Natural killer cell (primary cell): ENCODE data around the gene METTL17. TPM values are rescaled to one million over a fixed set of nuclear protein-coding genes. Genes with fewer than 3 reads are reported as not detected.

ENCODE experiments used
- ATAC-seq, 3 donors: fragments of 150-1000 bp in 2 of 3; fragments of 200-7000 bp in 1 of 3; cut with Tn5 transposase; 1 replicate in 1 of 3; 2 replicates in 2 of 3; pipeline ENCODE4 v1.10.0; 2021; ENCODE audit warnings: mild to moderate bottlenecking in 2 of 3, moderate library complexity in 2 of 3
- DNase-seq, 2 donors: peaks; one replicate each; pipeline versions ENCODE4 v3.0.0 to v3.0.0-alpha.2; 2013 to 2021; ENCODE audit warnings: mixed read lengths in 1 of 2
- H3K27ac ChIP-seq: one replicate; pipeline ENCODE4 v1.5.1; 2013; ENCODE audit warnings: mild to moderate bottlenecking, low read length
- H3K27me3 ChIP-seq: one replicate; pipeline ENCODE4 v1.6.1; 2013; ENCODE audit warnings: low read length; ENCODE audit not compliant: control insufficient read depth, insufficient read depth
- H3K36me3 ChIP-seq: one replicate; pipeline ENCODE4 v1.6.1; 2013; ENCODE audit warnings: low read length; ENCODE audit not compliant: control insufficient read depth, insufficient read depth
- H3K4me1 ChIP-seq: one replicate; pipeline ENCODE4 v1.6.1; 2013; ENCODE audit warnings: low read length; ENCODE audit not compliant: control insufficient read depth, insufficient read depth
- H3K4me3 ChIP-seq: one replicate; pipeline ENCODE4 v1.5.1; 2013; ENCODE audit warnings: low read length
- H3K9me3 ChIP-seq: one replicate; pipeline ENCODE4 v1.6.1; 2013; ENCODE audit warnings: low read length; ENCODE audit not compliant: control insufficient read depth, insufficient read depth
- H3K27ac Mint-ChIP-seq, 2 donors: one replicate each; pipeline ENCODE4 v1.8.0; 2022; ENCODE audit warnings: mild to moderate bottlenecking in 2 of 2, mixed read lengths in 2 of 2, moderate library complexity in 1 of 2
- H3K27me3 Mint-ChIP-seq, 2 donors: one replicate each; pipeline ENCODE4 v1.8.0; 2022; ENCODE audit warnings: low read depth in 2 of 2, mixed read lengths in 2 of 2
- H3K36me3 Mint-ChIP-seq: one replicate; pipeline ENCODE4 v1.8.0; 2022; ENCODE audit warnings: mixed read lengths
- H3K4me1 Mint-ChIP-seq, 2 donors: one replicate each; pipeline ENCODE4 v1.8.0; 2022; ENCODE audit warnings: mixed read lengths in 2 of 2
- H3K4me3 Mint-ChIP-seq: one replicate; pipeline ENCODE4 v1.8.0; 2022; ENCODE audit warnings: mild to moderate bottlenecking, moderate library complexity, mixed read lengths
- H3K9me3 Mint-ChIP-seq, 2 donors: one replicate each; pipeline ENCODE4 v1.8.0; 2022; ENCODE audit warnings: mixed read lengths in 2 of 2
- CTCF ChIP-seq: fragments of 200-600 bp; IDR thresholded peaks from one replicate; pipeline ENCODE4 v1.8.0; 2022; ENCODE audit warnings: antibody characterized with exemption
- WGBS: methylation state at CpG from one replicate; pipeline ENCODE4 v1.1.7; 2013; ENCODE audit warnings: missing lambda C conversion rate; ENCODE audit not compliant: insufficient coverage; 5-methylcytosine and 5-hydroxymethylcytosine counted together
- intact Hi-C: fragments of 100-400 bp; cut with micrococcal nuclease; formaldehyde crosslinking; loops from one replicate; pipeline ENCODE4 v1.14.2; 2022
- total RNA-seq, 4 donors: library from RNA; stranded (reverse); fragments of 120-200 nt in 1 of 4; gene quantifications; one replicate each; pipeline versions ENCODE4 v1.2.3 to v1.2.4, GENCODE V29; 2013 to 2022

The METTL17 gene
- total RNA-seq, 3 donors from 2014 or later (not counting 1 experiment from before 2014, with no cell fraction given): 62.8 to 79.2 (median 74.1) TPM

DNA sequence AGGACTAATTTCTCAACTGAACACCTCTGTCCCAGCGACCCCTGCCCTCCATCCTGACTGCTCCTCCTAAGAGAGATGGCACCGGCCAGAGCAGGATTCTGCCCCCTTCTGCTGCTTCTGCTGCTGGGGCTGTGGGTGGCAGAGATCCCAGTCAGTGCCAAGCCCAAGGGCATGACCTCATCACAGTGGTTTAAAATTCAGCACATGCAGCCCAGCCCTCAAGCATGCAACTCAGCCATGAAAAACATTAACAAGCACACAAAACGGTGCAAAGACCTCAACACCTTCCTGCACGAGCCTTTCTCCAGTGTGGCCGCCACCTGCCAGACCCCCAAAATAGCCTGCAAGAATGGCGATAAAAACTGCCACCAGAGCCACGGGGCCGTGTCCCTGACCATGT lies 53.1 kb downstream of the METTL17 start:
- ATAC-seq (no peak), DNase-seq (no peak)
- no peaks in the 10 kb centered on the region for H3K4me1 ChIP-seq
- Mint-ChIP-seq H3K4me1 (no peaks in the 10 kb centered on the region), H3K4me3 (no peak overlapping the region), H3K27ac (no peak overlapping the region), H3K9me3 (no peaks in the 10 kb centered on the region), H3K36me3 (no peaks in the 10 kb centered on the region), H3K27me3 (peaks cover 32 to 42% of the 10 kb centered on the region in 2 donors)
- no peaks in the 10 kb centered on the region for H3K9me3 ChIP-seq
- peaks cover 3% of the 10 kb centered on the region for H3K27me3 ChIP-seq
- TF ChIP-seq CTCF: no peak
- no peak overlapping the region for H3K27ac ChIP-seq
- no peak overlapping the region for H3K4me3 ChIP-seq
- H3K36me3 ChIP-seq: no peaks in the 10 kb centered on the region
- 36% methylated on average over 8 of the region's 8 CpGs for WGBS
- intact Hi-C loops: no loop called here

- Histone ChIP-seq H3K36me3 (no peaks in the 10 kb centered on the region), H3K9me3 (no peaks in the 10 kb centered on the region), H3K4me1 (no peaks in the 10 kb centered on the region), H3K27me3 (peaks cover 3% of the 10 kb centered on the region), H3K27ac (no peak overlapping the region), H3K4me3 (no peak overlapping the region)
- no peak for ATAC-seq
- peaks cover 27 to 36% of the 10 kb centered on the region in 2 donors for H3K27me3 Mint-ChIP-seq
- no peaks in the 10 kb centered on the region for H3K36me3 Mint-ChIP-seq
- 88% methylated on average over 1 of the region's 2 CpGs for WGBS
- H3K9me3 Mint-ChIP-seq: no peaks in the 10 kb centered on the region
- DNase-seq: no peak
- no peak overlapping the region for H3K27ac Mint-ChIP-seq
- intact Hi-C loops: no loop called here
- H3K4me3 Mint-ChIP-seq: no peak overlapping the region
- TF ChIP-seq CTCF: no peak
- H3K4me1 Mint-ChIP-seq: no peaks in the 10 kb centered on the region
Measured at GRCh38 chr14:21043387-21043973, 53.7 kb downstream of the METTL17 start.

DNA sequence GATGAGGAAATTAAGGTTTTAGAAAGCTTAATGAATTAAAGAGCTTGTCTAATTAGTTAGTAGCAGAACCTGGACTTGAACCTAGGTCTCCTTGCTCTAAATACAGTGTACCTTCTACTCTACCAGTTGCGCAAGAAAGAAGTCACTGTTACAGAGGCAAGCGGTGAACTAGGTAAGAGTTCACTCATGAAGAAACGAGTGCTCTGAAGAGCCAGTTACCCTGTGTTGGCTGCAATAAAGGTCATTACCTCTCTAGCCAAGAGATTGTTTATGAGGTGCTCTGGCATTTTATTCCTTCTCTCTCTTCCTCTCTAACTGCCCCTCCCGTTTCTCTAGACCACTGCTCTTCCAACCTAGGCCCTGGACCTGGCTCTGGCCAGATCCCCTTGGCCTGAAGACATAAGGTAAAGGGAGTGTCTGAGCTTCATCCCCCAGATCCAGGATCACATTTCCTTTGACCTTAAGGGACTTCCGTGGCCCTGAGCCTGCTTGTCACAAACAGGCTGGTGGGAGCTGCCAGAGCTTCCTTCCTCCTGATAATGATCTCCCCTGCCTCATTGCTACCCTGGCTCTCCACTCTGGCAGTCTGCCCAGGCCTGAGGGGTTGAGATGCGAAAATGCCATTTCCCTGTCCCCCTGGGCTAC lies 54.3 kb downstream of the METTL17 start:
- intact Hi-C loops: no loop called here
- H3K27me3 Mint-ChIP-seq: peaks cover 24 to 35% of the 10 kb centered on the region in 2 donors
- H3K9me3 Mint-ChIP-seq: no peaks in the 10 kb centered on the region
- ATAC-seq (no peak), DNase-seq (peak in 1 of 2 donors; percentile 35)
- Histone ChIP-seq H3K9me3 (no peaks in the 10 kb centered on the region), H3K4me1 (no peaks in the 10 kb centered on the region), H3K36me3 (no peaks in the 10 kb centered on the region), H3K4me3 (no peak overlapping the region), H3K27ac (no peak overlapping the region), H3K27me3 (peaks cover 3% of the 10 kb centered on the region)
- no peaks in the 10 kb centered on the region for H3K36me3 Mint-ChIP-seq
- H3K27ac Mint-ChIP-seq: no peak overlapping the region
- no peaks in the 10 kb centered on the region for H3K4me1 Mint-ChIP-seq
- WGBS: 37% methylated on average over 5 of the region's 6 CpGs
- no peak overlapping the region for H3K4me3 Mint-ChIP-seq
- TF ChIP-seq CTCF: no peak

Other genes starting within 250 kb of the METTL17 start
- gene EDDM3A, start 244.1 kb upstream of the METTL17 start, total RNA-seq: not detected
- gene EDDM3B, start 221.6 kb upstream of the METTL17 start, total RNA-seq: not detected
- 1 to 10 TPM; 1.9 to 5.1 (median 4.9) TPM for gene RNASE6, start 208.7 kb upstream of the METTL17 start, total RNA-seq
- not detected for gene RNASE1, start 187.1 kb upstream of the METTL17 start, total RNA-seq
- gene RNASE3, start 98.6 kb upstream of the METTL17 start, total RNA-seq: under 1 TPM in 1 of 3 donors, not detected in 2; 0.72 TPM
- 10 to 100 TPM in 1 of 3 donors, 1 to 10 TPM in 1, not detected in 1; 2.2 to 53.6 TPM for gene RNASE2, start 34.5 kb upstream of the METTL17 start, total RNA-seq
- gene SLC39A2, start 9.3 kb downstream of the METTL17 start, total RNA-seq: not detected
- 10 to 100 TPM; 11.2 to 14.6 (median 13.6) TPM for gene NDRG2, start 35.1 kb downstream of the METTL17 start, total RNA-seq
- gene TPPP2, start 40.2 kb downstream of the METTL17 start, total RNA-seq: not detected
- gene RNASE13, start 44.8 kb downstream of the METTL17 start, total RNA-seq: not detected
- not detected for gene RNASE7, start 52.4 kb downstream of the METTL17 start, total RNA-seq
- not detected for gene RNASE8, start 67.8 kb downstream of the METTL17 start, total RNA-seq
- gene ARHGEF40, start 80.3 kb downstream of the METTL17 start, total RNA-seq: 1 to 10 TPM; 4.4 to 6.9 (median 6.0) TPM
- 1 to 10 TPM; 5.6 to 8.4 (median 7.7) TPM for gene ZNF219, start 108.7 kb downstream of the METTL17 start, total RNA-seq
- under 1 TPM in 1 of 3 donors, not detected in 2; 0.40 TPM for gene TMEM253, start 111.1 kb downstream of the METTL17 start, total RNA-seq
- not detected for gene OR5AU1, start 166.1 kb downstream of the METTL17 start, total RNA-seq